IMR-90 (cell line): ENCODE data around the gene NDOR1. TPM values are rescaled to one million over a fixed set of nuclear protein-coding genes. Genes with fewer than 3 reads are reported as not detected.
A peak's percentile ranks its signal among the peaks of the same experiment; 100 is the strongest.

Experiments
- ATAC-seq: fragments of 200-7000 bp; cut with Tn5 transposase; 2 replicates; pipeline ENCODE4 v1.9.1; 2020; ENCODE audit warnings: low read depth, mild to moderate bottlenecking, moderate library complexity
- BruUV-seq: library from RNA; stranded (reverse); fragments of 400-500 nt; replicated peaks from 2 replicates; lab custom pipeline; 2021; lab: Mats Ljungman, UMichigan
- CTCF ChIA-PET: fragments of 300-600 bp; formaldehyde crosslinking; extraction: SDS; loops from one replicate; lab custom pipeline; 2021; ENCODE audit warnings: antibody characterized with exemption; lab: Yijun Ruan, JAX
- POLR2A ChIA-PET: fragments of 300-600 bp; sonication (Branson Sonifier 250); formaldehyde crosslinking; loops from one replicate; lab custom pipeline; 2022; ENCODE audit warnings: antibody characterized with exemption; ENCODE audit not compliant: unreplicated experiment; lab: Charles Lee
- DNase-seq: peaks from one replicate; pipeline ENCODE4 v3.0.0; 2013
- H2AFZ ChIP-seq: replicated peaks from 2 replicates; pipeline ENCODE3; 2013; ENCODE audit warnings: low read length, mild to moderate bottlenecking; ENCODE audit not compliant: poor library complexity
- H2AK5ac ChIP-seq: 2 replicates; pipeline ENCODE4 v1.6.1; 2013; ENCODE audit warnings: low read depth, low read length, inconsistent platforms
- H2AK9ac ChIP-seq: replicated peaks from 2 replicates; pipeline ENCODE3; 2013; ENCODE audit warnings: mild to moderate bottlenecking, low read depth, low read length, moderate library complexity; ENCODE audit not compliant: poor library complexity
- H2BK120ac ChIP-seq: 2 replicates; pipeline ENCODE4 v1.6.1; 2013; ENCODE audit warnings: low read depth, low read length, inconsistent platforms
- H2BK15ac ChIP-seq: 3 replicates; pipeline ENCODE4 v1.6.1; 2013; ENCODE audit warnings: low read depth, low read length, inconsistent platforms
- H2BK20ac ChIP-seq: 2 replicates; pipeline ENCODE4 v1.6.1; 2013; ENCODE audit warnings: low read depth, mild to moderate bottlenecking, inconsistent platforms, low read length, moderate library complexity
- H2BK5ac ChIP-seq: 2 replicates; pipeline ENCODE4 v1.6.1; 2013; ENCODE audit warnings: mild to moderate bottlenecking, low read depth, low read length, inconsistent platforms; ENCODE audit not compliant: poor library complexity, severe bottlenecking
- H3K14ac ChIP-seq: replicated peaks from 2 replicates; pipeline ENCODE4 v1.6.1; 2013; ENCODE audit warnings: low read depth, low read length, inconsistent platforms
- H3K18ac ChIP-seq: 2 replicates; pipeline ENCODE4 v1.6.1; 2013; ENCODE audit warnings: low read depth, low read length, control low read depth
- H3K23ac ChIP-seq: 2 replicates; pipeline ENCODE4 v1.6.1; 2013; ENCODE audit warnings: low read depth, low read length, inconsistent platforms
- H3K27ac ChIP-seq: 2 replicates; pipeline ENCODE4 v1.5.1; 2013; ENCODE audit warnings: mild to moderate bottlenecking, control low read depth, low read length; ENCODE audit not compliant: insufficient read depth
- H3K27me3 ChIP-seq: 2 replicates; pipeline ENCODE4 v1.6.1; 2013; ENCODE audit warnings: low read length; ENCODE audit not compliant: control insufficient read depth, insufficient read depth
- H3K36me3 ChIP-seq: 2 replicates; pipeline ENCODE4 v1.6.1; 2013; ENCODE audit warnings: low read length, mixed read lengths; ENCODE audit not compliant: control insufficient read depth, insufficient read depth
- H3K4ac ChIP-seq: 2 replicates; pipeline ENCODE4 v1.6.1; 2013; ENCODE audit warnings: low read depth, low read length, inconsistent platforms
- H3K4me1 ChIP-seq: 2 replicates; pipeline ENCODE4 v1.6.1; 2013; ENCODE audit warnings: low read length, mixed read lengths; ENCODE audit not compliant: control insufficient read depth, insufficient read depth
- H3K4me2 ChIP-seq: 2 replicates; pipeline ENCODE4 v1.6.1; 2013; ENCODE audit warnings: low read depth, mild to moderate bottlenecking, control low read depth, low read length, moderate library complexity
- H3K4me3 ChIP-seq: 2 replicates; pipeline ENCODE4 v1.5.1; 2013; ENCODE audit warnings: low read depth, mild to moderate bottlenecking, control low read depth, low read length, moderate library complexity; ENCODE audit not compliant: insufficient read depth
- H3K56ac ChIP-seq: 2 replicates; pipeline ENCODE4 v1.6.1; 2013; ENCODE audit warnings: low read length, inconsistent platforms; ENCODE audit not compliant: insufficient read depth; ENCODE audit errors: extremely low read depth
- H3K79me1 ChIP-seq, 2 experiments: 2 replicates each; pipeline ENCODE4 v1.6.1; 2013; ENCODE audit warnings: low read length in 2 of 2, inconsistent platforms in 1 of 2, low read depth in 1 of 2
- H3K9ac ChIP-seq: 2 replicates; pipeline ENCODE4 v1.6.1; 2013; ENCODE audit warnings: low read depth, low read length, control low read depth
- H3K9me1 ChIP-seq: 2 replicates; pipeline ENCODE4 v1.6.1; 2013; ENCODE audit warnings: low read length, inconsistent platforms; ENCODE audit not compliant: insufficient read depth
- H3K9me3 ChIP-seq: 2 replicates; pipeline ENCODE4 v1.6.1; 2013; ENCODE audit warnings: low read length; ENCODE audit not compliant: control insufficient read depth, insufficient read depth
- H4K20me1 ChIP-seq: 2 replicates; pipeline ENCODE4 v1.6.1; 2013; ENCODE audit warnings: low read length, inconsistent platforms; ENCODE audit not compliant: insufficient read depth
- H4K5ac ChIP-seq: 2 replicates; pipeline ENCODE4 v1.6.1; 2013; ENCODE audit warnings: mild to moderate bottlenecking, low read depth, low read length, control low read depth
- H4K8ac ChIP-seq, 2 experiments: 2 replicates each; pipeline ENCODE4 v1.6.1; 2013; ENCODE audit warnings: low read depth in 2 of 2, low read length in 2 of 2, control low read depth in 1 of 2, inconsistent platforms in 1 of 2
- H4K91ac ChIP-seq: 2 replicates; pipeline ENCODE4 v1.6.1; 2013; ENCODE audit warnings: low read depth, low read length, inconsistent platforms; ENCODE audit not compliant: insufficient read depth
- BHLHE40 ChIP-seq: fragments of 150-350 bp; IDR thresholded peaks from 2 replicates; pipeline ENCODE4 v1.6.1; 2016; ENCODE audit warnings: mild to moderate bottlenecking, low read depth, low read length
- CEBPB ChIP-seq: IDR thresholded peaks from 2 replicates; pipeline ENCODE4 v1.6.1; 2012; ENCODE audit warnings: low read depth, low read length, improper control_type of control experiment
- CHD1 ChIP-seq: IDR thresholded peaks from 2 replicates; pipeline ENCODE4 v1.6.1; 2012; ENCODE audit warnings: low read depth, low read length, improper control_type of control experiment
- ELK1 ChIP-seq: fragments of 150-350 bp; IDR thresholded peaks from 2 replicates; pipeline ENCODE4 v1.6.1; 2016; ENCODE audit warnings: low read depth, mild to moderate bottlenecking, low read length, moderate library complexity, borderline replicate concordance
- FOS ChIP-seq: fragments of 150-350 bp; IDR thresholded peaks from 2 replicates; pipeline ENCODE4 v1.6.1; 2016; ENCODE audit warnings: low read depth, low read length
- MAFK ChIP-seq: IDR thresholded peaks from 2 replicates; pipeline ENCODE4 v1.6.1; 2012; ENCODE audit warnings: low read depth, low read length, improper control_type of control experiment
- MAZ ChIP-seq: IDR thresholded peaks from 2 replicates; pipeline ENCODE4 v1.6.1; 2012; ENCODE audit warnings: low read depth, mild to moderate bottlenecking, low read length, improper control_type of control experiment, moderate library complexity, borderline replicate concordance
- NFE2L2 ChIP-seq: fragments of 150-350 bp; IDR thresholded peaks from 2 replicates; pipeline ENCODE4 v1.6.1; 2016; ENCODE audit warnings: low read depth, mild to moderate bottlenecking, low read length
- POLR2A ChIP-seq: IDR thresholded peaks from 2 replicates; pipeline ENCODE4 v1.6.1; 2012; ENCODE audit warnings: mild to moderate bottlenecking, low read depth, low read length
- RAD21 ChIP-seq: IDR thresholded peaks from 2 replicates; pipeline ENCODE4 v1.6.1; 2012; ENCODE audit warnings: low read length, improper control_type of control experiment
- RCOR1 ChIP-seq: IDR thresholded peaks from 2 replicates; pipeline ENCODE4 v1.6.1; 2012; ENCODE audit warnings: mild to moderate bottlenecking, low read length, improper control_type of control experiment; ENCODE audit not compliant: insufficient replicate concordance
- RFX5 ChIP-seq: IDR thresholded peaks from 2 replicates; pipeline ENCODE4 v1.8.0; 2012; ENCODE audit warnings: low read depth, mild to moderate bottlenecking, low read length, moderate library complexity
- SMC3 ChIP-seq: fragments of 150-350 bp; IDR thresholded peaks from 2 replicates; pipeline ENCODE4 v1.6.1; 2016; ENCODE audit warnings: low read depth, mild to moderate bottlenecking, antibody characterized with exemption, low read length, moderate library complexity
- USF2 ChIP-seq: fragments of 150-350 bp; IDR thresholded peaks from 2 replicates; pipeline ENCODE4 v1.6.1; 2017; ENCODE audit warnings: mild to moderate bottlenecking, antibody characterized with exemption, low read length, low read depth
- WGBS, 2 experiments: methylation state at CpG; one replicate each; pipeline versions ENCODE4 v1.1.5 to v1.1.7; 2013; ENCODE audit warnings: missing lambda C conversion rate in 2 of 2; ENCODE audit not compliant: insufficient read length in 1 of 2; ENCODE audit errors: extremely low coverage in 2 of 2; 5-methylcytosine and 5-hydroxymethylcytosine counted together
- dilution Hi-C: fragments of 300-500 bp; cut with HindIII; formaldehyde crosslinking; loops from one replicate; pipeline ENCODE4 v1.14.3; 2018; ENCODE audit warnings: low sequenced_read_pairs; ENCODE audit not compliant: unreplicated experiment
- in situ Hi-C: fragments of 300-500 bp; cut with MboI; formaldehyde crosslinking; loops from 3 replicates; pipeline ENCODE4 v1.14.3; 2019; ENCODE audit warnings: low sequenced_read_pairs, inconsistent platforms, mixed read lengths
- intact Hi-C: fragments of 100-400 bp; cut with micrococcal nuclease; formaldehyde crosslinking; loops from 2 replicates; pipeline ENCODE4 v1.10.0; 2022
- polyA plus RNA-seq, 3 experiments: library from polyadenylated mRNA; depleted of rRNA; stranded (reverse); fragments of >200 nt; gene quantifications; 2 replicates each; pipeline ENCODE4 v1.2.3, GENCODE V29; 2012; ENCODE audit warnings: low replicate concordance in 1 of 3
- total RNA-seq: library from RNA; depleted of rRNA; stranded (reverse); fragments of >200 nt; gene quantifications from 2 replicates; pipeline ENCODE4 v1.2.3, GENCODE V29; 2012

The NDOR1 gene
- total and polyA plus RNA-seq, 2 of the 4 experiments (the other 2 are of a cell fraction) = 0.90 to 10.6 TPM

- H3K4me3 ChIP-seq = peak within 1 kb of the TSS; percentile 89
- H3K4ac ChIP-seq = peak within 1 kb of the TSS; percentile 88
- H4K5ac ChIP-seq = peak within 1 kb of the TSS; percentile 89
- WGBS, 2 experiments = 52% methylated on average over 7 of the region's 23 CpGs; no CpG with 5 or more reads in 1 of the 2 experiments
- ChIA-PET CTCF (no interaction called here), POLR2A (no interaction called here)
- peak within 1 kb of the TSS; percentile 95 for H4K8ac ChIP-seq
- peak within 1 kb of the TSS; percentile 79 for H2BK5ac ChIP-seq
- no peak within 1 kb of the TSS for H2BK120ac ChIP-seq
- no peaks in the 10 kb centered on the region for H4K20me1 ChIP-seq
- H2AK5ac ChIP-seq = peak within 1 kb of the TSS; percentile 96
- no peak for DNase-seq
- H2AFZ ChIP-seq = peak within 1 kb of the TSS; percentile 93
- H3K4me2 ChIP-seq = peak within 1 kb of the TSS; percentile 88
- no peaks in the 10 kb centered on the region for H3K9me1 ChIP-seq
- H3K9me3 ChIP-seq = no peaks in the 10 kb centered on the region
- H3K9ac ChIP-seq = peak within 1 kb of the TSS; percentile 97
- H3K18ac ChIP-seq = no peak within 1 kb of the TSS
- dilution Hi-C loops (no loop called here), in situ Hi-C loops (loop anchor here (5.0 kb wide), 1 partner anchor 103 kb away; no protein-coding TSS in a partner anchor), intact Hi-C loops (no loop called here)
- no peak for ATAC-seq
- no peak within 1 kb of the TSS; the same call in 1 of the 2 replicates for H4K91ac ChIP-seq
- no peak within 1 kb of the TSS for H2BK20ac ChIP-seq
- no peak within 1 kb of the TSS for H2BK15ac ChIP-seq
- no peaks in the 10 kb centered on the region for H3K79me1 ChIP-seq
- H3K56ac ChIP-seq = no peak within 1 kb of the TSS
- no TSS peak for BruUV-seq
- H3K14ac ChIP-seq = 0 out of 2 replicates have a peak within 1 kb of the TSS, but pooled peaks have one; percentile 44
- H3K36me3 ChIP-seq = no peaks in the 10 kb centered on the region
- H2AK9ac ChIP-seq = peak within 1 kb of the TSS; percentile 50
- 0 out of 2 replicates have a peak within 1 kb of the TSS, but pooled peaks have one; percentile 29 for H3K23ac ChIP-seq
- peaks cover 13% of the 10 kb centered on the region for H3K4me1 ChIP-seq
- peak within 1 kb of the TSS; percentile 96 for H3K27ac ChIP-seq
- no peaks in the 10 kb centered on the region; the same call in 1 of the 2 replicates for H3K27me3 ChIP-seq
- TF ChIP-seq FOS (no peak), ELK1 (no peak), NFE2L2 (no peak), BHLHE40 (no peak), USF2 (no peak), CEBPB (no peak), SMC3 (no peak), CHD1 (no peak), MAFK (no peak), POLR2A (no peak), RAD21 (no peak), MAZ (no peak), RCOR1 (no peak), RFX5 (no peak)
Observed at GRCh38 chr9:137224830-137225694, 19.6 kb downstream of the NDOR1 start, which contains the start of gene CYSRT1. CYSRT1 (plus strand) TSS chr9:137225174; CDS start chr9:137225622, 448 bp downstream.
